H1 (cell line): ENCODE measurements around the gene USP26. TPM values are rescaled to one million over a fixed set of nuclear protein-coding genes. Genes with fewer than 3 reads are reported as not detected.

Source experiments
- CTBP2 ChIP-seq: IDR thresholded peaks from 2 replicates; pipeline ENCODE4 v1.7.0; 2011; ENCODE audit warnings: borderline replicate concordance, mild to moderate bottlenecking, moderate library complexity, mixed read lengths, low read length; ENCODE audit not compliant: insufficient read depth, insufficient read length
- RFX5 ChIP-seq: IDR thresholded peaks from 2 replicates; pipeline ENCODE4 v1.6.1; 2011; ENCODE audit warnings: low read depth, low read length, improper control_type of control experiment, borderline replicate concordance
- SUZ12 ChIP-seq: fragments of 200-600 bp; sonication (generic); IDR thresholded peaks from 2 replicates; pipeline ENCODE4 v1.6.1; 2012; ENCODE audit warnings: mild to moderate bottlenecking, inconsistent platforms, low read length, moderate library complexity, mixed read lengths
- polyA plus RNA-seq, 7 experiments: library from polyadenylated mRNA; depleted of rRNA in 3 of 7; stranded (reverse) in 5 of 7; unstranded in 2 of 7; fragments of >200 nt in 5 of 7; fragments of 200-250 nt in 2 of 7; gene quantifications; 1 replicate in 5 of 7; 2 replicates in 1 of 7; 4 replicates in 1 of 7; pipeline versions ENCODE4 v1.2.1 to v1.2.3, GENCODE V29; 2011 to 2013; ENCODE audit warnings: missing spikeins in 2 of 7, mixed read lengths in 2 of 7
- total RNA-seq: library from RNA; stranded (reverse); fragmentation: NEBNext Ultra II Directional; extraction: Animal tissue kit (Norgen Biotek cat#: 25700); gene quantifications from 2 replicates; pipeline ENCODE4 v1.2.1, GENCODE V29; 2021

Gene USP26
- total and polyA plus RNA-seq, 2 of the 8 experiments (the other 6 are each of a cell fraction or from before 2014, with no cell fraction given), result not detected

- TF ChIP-seq SUZ12 (no peak), RFX5 (no peak), CTBP2 (no peak)
Observed at GRCh38 chrX:133089411-133089810, 7.5 kb downstream of the USP26 start (continued).
